Activated T-cell treated with anti-CD3 and anti-CD28 coated beads, Interleukin-2, amount 50 U/mL, for 48 hours (primary cell): ENCODE data around the gene PLD3.
"Not testable (repeated sequence)": the region's sequence is repeated elsewhere in the genome, so short reads cannot be mapped to it uniquely, and the experiment has no call there.

Source experiments
- DNase-seq, 2 experiments: peaks; one replicate each; pipeline ENCODE4 v3.0.0-alpha.2; 2020

Gene PLD3

GRCh38 chr19:40365613-40366401, 17.3 kb downstream of the PLD3 start:
- peak; percentile 82 to 84 for DNase-seq

- no peak for DNase-seq
These were observed 18.4 kb downstream of the PLD3 start for GRCh38 chr19:40366697-40367561.

DNA sequence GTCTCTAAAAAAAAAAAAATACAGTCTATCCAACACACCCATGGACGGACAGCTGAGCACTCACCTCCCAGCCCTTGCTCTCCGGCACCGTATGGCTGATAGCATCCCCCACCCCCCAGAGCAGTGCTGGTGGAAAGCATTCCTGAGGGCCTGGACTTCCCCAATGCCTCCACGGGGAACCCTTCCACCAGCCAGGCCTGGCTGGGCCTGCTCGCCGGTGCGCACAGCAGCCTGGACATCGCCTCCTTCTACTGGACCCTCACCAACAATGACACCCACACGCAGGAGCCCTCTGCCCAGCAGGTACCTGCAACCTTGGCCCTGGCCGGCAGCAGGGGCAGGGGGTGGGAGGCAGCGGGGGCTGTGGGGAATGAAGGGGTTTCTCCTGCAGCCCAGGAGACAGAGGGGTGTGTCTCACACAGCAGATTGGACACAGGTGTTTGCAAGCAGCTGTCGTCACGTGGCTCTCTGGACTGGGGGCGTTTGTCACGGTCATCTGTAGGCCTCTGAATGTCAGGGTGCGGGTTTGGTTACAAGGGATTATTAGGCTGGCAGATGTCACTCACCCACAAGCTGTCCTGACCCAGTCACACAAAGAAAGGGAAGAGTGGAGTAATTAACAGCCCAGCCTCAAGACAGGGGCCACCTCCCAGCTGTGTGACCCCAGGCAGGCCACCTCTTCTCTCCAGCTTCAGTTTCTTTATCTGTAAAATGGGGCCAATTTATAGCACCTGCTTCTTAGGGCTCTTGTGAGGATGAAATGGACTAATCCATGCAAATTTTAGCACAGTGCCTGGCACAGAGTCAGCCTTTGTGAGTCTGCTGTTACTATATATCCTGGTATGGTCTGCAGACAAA, 19.3 kb downstream of the PLD3 start:
- DNase-seq: no peak

- no peak for DNase-seq
These were observed 21.3 kb downstream of the PLD3 start for GRCh38 chr19:40369797-40370196.

DNA sequence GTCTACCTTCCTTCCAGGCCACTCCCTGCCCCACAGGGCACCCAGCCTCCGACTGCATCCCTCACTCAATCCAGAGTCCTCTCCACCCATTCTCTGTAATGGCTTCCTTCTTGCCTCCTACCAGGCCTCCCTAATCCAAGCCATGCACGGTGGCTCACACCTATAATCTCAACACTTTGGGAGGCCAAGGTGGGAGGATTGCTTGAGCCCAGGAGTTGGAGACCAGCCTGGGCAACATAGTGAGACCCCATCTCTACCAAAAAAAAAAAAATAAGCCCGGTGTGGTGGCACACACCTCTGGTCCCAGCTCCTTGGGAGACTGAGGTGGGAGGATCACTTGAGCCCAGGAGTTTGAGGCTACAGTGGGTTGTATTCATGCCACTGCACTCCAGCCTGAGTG, 21.8 kb downstream of the PLD3 start:
- not testable (repeated sequence) for DNase-seq

DNA sequence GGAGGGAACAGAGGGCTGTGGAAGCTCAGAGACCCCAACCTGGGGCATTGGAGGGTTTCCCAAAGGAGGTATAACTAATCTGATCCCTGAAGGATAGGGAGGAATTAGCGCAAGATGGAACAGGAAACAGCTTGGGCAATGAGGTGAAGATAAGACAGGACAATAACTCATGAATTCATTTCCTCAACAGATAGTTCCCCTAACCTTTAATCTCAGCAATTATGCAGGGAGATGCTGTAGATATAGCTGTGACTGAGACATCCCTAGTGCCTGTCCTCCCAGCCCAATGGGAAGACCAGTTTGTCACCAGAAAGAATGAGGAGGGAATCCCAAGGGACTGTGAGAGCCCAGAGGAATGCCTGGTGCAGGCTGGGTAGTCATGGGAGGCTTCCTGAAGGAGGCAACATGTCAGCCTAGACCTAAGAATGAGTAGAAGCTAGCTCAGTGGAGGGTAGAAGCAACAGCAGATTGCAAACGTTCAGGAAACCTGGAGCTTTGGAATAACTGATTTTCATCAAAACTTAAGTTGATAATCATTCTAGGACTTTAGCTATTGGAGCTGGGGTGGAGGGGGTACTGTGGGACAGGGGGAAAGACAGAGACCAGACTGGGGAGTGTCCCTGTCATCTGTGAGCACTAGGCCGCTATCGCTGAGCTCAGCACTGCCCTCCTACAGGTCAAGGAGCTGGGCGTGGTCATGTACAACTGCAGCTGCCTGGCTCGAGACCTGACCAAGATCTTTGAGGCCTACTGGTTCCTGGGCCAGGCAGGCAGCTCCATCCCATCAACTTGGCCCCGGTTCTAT, 22.7 kb downstream of the PLD3 start:
- DNase-seq: no peak

- DNase-seq: no peak
These were observed 23.3 kb downstream of the PLD3 start for GRCh38 chr19:40371802-40372122.

GRCh38 chr19:40374084-40374483, 25.6 kb downstream of the PLD3 start:
- no peak for DNase-seq

DNA sequence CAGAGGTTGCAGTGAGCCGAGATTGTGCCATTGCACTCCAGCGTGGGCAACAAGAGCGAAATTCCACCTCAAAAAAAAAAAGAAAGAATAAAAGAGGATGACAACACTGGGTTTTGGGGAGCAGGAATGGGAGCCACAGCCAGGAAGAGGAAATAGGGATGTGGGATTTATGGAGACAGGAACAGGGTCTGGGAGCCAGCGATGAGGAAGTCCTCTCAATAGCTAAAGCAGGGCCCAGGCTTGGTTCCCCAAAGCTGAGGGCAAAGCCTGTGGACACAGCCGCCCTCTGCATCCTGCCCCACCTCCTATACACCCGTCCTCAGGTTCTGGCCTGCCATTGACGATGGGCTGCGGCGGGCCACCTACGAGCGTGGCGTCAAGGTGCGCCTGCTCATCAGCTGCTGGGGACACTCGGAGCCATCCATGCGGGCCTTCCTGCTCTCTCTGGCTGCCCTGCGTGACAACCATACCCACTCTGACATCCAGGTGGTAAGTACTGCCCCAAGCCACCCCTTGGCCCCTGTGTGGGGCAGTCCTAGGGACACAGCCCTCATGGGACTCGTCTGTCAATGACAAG, 27.9 kb downstream of the PLD3 start:
- DNase-seq: no peak

- no peak for DNase-seq
These were observed 29.4 kb downstream of the PLD3 start for GRCh38 chr19:40377876-40378385.

DNA sequence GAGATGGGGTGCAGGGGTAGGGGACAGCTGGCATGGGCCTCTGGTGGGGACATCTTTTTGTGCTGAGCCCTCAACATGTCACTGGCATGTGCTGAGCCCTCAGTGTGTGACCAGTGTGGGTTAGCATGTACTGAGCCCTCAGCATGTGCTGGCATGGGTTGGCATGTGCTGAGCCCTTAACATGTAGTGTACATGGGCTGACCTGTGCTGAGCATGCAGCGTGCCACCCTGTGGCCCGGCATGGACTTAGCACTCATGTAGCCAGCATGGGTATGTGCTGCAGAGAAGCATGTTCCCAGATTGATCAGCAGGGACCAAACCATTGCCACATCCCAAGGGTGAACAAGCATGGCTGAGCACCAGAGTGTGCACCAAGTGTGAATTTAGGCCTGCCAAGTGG, 30.0 kb downstream of the PLD3 start:
- DNase-seq: no peak

DNA sequence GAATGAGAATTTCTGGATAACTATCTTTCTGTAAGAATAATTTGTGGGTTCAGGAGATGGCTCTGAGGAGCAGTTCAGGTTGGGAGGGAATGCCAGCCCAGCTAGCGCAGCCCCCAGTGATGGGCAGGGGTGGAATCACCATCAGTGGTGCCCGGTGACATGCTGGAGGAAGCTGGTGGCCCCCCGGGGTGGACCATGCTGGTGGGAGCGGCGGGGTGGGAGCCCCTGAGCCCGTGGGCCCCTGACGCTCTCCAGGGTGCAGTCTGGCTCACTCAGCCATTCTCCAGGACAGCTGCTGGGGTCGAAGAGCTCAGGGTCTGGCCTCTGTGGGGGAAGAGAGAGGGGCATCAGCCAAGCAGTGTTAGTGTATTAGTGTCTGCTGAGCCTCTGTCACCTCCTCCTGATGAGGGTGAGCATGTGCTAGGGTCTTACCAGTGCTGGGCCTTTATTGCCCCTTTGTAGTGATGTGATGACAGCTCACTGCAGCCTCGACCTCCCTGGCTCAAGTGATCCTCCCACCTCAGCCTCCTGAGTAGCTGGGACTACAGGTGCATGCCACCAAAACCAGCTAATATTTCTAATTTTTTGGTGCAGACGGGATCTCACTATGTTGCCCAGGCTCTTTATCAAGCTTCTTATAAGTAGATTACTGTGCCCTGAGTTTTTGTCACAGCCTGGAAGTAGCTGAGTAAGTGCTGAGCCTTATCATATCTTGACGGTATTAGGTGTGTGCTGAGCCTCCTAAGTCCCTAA, 31.1 kb downstream of the PLD3 start:
- DNase-seq: no peak

DNA sequence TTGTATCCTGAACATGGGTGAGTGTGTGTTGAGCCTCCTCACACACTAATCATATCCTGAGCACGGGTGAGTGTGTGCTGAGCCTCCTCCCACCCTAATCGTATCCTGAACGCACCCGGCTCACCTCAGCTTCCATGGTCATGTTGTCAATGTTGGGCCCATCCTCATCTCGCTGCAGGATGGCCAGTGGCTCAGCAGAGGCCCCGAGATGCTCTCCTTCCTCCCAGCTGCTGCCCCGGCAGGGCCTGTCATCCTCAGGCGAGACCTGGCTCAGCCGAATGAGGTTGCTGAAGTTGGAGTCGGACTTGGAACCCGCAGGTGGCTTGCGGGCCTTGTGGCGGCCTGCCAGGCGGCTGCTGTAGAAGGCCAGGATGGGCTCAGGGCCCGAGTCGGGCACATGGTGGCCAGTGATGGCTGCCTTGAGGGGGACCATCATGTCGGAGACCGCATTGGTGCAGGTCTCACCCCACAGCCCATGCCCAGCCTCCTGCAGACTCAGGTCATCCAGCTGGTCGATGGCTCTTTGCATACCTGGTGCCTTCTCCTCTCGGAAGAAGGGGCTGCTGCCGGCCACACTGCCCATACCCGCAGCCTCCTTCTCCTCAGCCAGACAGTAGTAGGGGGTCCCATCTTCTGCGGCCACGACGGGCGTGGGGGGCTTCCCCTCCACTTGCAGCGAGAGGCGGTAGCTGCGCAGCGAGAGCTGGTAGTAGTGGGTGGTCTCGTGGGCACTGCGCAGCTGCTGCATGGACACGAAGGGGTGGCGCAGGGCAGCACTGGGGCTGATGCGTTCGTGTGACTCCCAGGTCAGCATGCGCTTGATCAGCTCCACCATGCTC, 31.9 kb downstream of the PLD3 start:
- DNase-seq: no peak

GRCh38 chr19:40381321-40381720, 32.8 kb downstream of the PLD3 start:
- DNase-seq: no peak

GRCh38 chr19:40383668-40384248, 35.3 kb downstream of the PLD3 start:
- DNase-seq: no peak

DNA sequence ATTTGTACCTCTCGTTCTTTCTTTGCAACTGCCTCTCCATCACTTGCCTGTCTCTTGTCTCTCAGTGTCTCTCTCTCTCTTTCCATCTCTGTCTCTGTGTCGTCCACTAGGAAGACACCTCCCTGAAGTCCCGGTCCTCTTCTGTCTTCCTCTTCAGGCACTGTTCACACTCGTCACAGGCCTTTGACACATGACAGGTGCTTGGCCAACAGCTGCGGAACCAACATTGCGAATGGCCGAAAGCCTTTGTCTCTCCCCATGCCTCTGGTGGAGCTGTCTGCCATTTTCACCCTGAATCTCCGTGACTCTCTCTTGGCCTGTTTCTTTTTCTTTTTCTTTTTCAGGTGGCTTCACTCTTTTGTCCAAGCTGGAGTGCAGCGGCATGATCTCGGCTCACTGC, 38.7 kb downstream of the PLD3 start:
- DNase-seq: no peak

DNA sequence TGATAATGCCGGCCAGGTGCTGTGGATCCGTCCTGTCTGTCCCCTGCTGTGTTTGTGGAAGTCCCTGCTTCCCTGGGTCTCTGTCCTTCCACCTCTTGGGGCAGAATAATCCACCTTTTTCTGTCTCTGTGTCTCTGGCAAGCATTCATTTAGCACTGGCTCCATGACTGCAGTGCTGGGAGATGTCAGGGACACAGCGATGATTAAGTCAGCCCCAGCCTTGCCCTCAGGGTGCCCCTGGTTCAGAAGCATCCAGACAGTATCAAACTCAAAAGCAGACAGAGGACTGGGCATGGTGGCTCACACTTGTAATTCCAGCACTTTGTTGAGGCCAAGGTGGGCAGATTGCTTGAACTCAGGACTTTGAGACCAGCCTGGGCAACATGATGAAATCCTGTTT, 40.0 kb downstream of the PLD3 start:
- no peak for DNase-seq

DNA sequence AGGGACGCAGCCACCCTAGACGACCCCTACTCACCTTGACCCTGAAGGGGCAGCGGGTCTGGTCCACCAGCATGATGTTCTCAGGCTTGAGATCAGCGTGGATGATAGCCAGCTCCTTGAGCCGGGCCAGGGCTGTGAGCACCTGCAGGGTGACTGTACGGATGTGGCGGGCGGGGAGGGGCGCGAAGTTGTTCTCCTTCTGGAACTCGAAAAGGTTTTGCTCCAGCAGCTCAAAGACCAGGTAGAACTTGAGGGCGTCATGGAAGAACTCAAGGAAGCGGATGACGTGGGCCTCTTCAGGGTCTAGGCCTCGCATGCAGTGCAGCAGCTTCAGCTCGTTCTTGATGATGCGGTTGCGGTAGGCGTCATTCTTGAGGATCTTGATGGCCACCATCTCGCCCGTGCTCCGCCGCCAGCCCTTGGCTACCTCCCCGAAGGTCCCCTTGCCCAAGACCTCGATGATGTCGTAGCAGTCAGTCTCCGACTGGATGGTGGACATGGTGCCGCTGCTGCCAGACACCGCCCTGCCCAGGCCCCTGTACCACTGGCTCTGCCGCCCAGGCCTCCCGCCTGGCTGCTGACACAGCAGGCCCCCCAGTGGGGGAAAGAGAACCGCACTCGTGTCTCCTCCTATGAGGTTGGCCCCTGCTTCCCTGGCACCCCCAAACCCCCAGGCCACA, 41.0 kb downstream of the PLD3 start:
- no peak for DNase-seq

DNA sequence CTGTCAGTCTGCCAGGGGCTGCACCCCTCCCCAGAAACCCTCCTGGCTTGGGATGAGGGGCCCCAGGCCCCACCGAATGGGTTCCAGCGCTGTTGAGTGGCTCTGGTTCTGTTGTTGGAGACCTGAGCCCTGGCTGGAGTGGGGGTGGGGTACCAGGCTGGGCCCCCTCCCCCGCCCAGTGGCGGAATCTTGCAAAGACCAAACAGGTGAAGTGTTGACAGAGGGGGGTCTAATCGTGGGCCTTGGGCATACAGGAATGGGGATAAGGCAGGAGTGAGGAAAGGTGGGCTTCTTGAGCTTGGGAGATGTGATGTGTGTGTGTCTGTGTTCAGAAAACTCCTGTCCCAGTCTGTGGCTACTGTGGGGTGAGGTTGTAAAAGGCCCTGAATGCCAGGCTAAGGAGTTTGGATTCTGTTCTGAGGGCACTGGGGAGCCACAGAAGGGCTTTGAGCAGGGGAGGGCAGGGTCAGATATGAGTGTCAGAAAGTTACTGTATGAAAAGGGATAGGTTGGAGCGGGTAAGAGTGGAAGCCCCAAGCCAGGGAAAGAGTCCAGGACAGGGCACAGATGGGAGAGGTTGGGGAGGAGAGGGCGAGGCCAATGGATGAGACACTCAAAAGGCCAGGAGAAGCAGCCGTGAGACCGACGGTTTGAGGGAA, 41.7 kb downstream of the PLD3 start, which contains the start of gene HIPK4:
HIPK4 (minus strand) TSS at position 98 of the 659 bp plus-strand sequence. CDS start 279 bp downstream, outside the sequence.
- DNase-seq: no peak
